ENCODE measurements around the gene EXOC3L2. TPM values are rescaled to one million over a fixed set of nuclear protein-coding genes. Genes with fewer than 3 reads are reported as not detected.
A peak's percentile ranks its signal among the peaks of the same experiment; 100 is the strongest.
"Not testable (repeated sequence)": the region's sequence is repeated elsewhere in the genome, so short reads cannot be mapped to it uniquely, and the experiment has no call there.

EXOC3L2 gene
- total RNA-seq, 1 experiment from 2014 or later = not detected

DNA sequence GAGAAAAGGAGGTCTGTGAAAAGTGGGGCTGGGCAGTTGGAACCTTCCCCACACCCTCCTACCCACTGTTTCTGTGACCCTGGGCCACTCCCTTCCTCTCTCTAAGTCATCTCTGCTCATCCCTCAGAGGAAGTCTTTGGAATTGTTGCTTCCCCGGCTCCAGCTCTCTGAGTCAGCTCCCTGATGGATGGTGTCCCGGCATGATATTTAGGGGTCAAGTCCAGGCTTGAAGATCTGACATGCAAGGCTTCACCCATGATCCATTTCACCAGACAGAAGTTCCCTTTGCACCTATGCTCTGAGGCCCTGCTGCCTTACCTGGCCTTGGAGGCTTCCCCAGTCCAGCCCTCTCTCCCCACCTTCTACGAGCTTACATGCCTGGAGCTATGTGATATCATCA is 13.3 kb downstream of the EXOC3L2 start:
- in situ Hi-C loops (cut with HindIII; ENCODE audit: low sequenced_read_pairs) = loop anchor here (5.0 kb wide), 1 partner anchor 75 kb away; no protein-coding TSS in a partner anchor
- no peak for DNase-seq (ENCODE audit: low spot score)

DNA sequence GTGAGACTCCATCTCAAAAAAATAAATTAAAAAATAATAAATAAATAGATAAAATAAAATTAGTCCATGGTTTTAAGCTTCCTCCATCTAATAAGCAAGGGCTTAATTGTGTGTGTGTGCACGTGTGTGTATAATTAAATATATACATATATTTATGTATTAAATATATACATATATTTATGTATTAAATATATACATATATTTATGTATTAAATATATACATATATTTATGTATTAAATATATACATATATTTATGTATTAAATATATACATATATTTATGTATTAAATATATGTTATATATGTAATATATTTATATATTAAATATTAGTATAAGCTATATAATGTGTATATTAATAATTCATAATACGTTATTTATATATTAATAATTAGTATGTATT is 16.2 kb downstream of the EXOC3L2 start:
- DNase-seq (ENCODE audit: low spot score); in situ Hi-C loops (cut with HindIII; ENCODE audit: low sequenced_read_pairs): not testable (repeated sequence)

DNA sequence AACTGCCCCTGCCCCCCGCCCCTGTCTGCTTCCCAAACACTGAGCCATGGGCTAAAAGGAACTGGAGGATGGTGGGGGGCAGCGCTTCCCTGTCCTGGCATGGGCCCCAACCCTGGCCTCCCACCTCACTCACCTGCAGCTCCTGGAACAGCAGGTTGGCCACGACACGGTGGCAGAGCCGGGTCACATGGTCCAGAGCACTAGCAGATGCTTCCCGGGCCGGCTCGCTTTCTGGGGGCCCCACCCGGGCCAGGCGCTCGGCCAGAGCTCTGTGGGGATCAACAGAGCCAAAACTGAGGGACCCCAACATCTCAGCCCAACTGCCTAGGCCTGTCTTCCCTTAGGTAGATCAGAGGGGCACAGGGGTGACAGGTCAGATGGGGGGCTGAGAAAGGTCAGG is 20.6 kb downstream of the EXOC3L2 start:
- DNase-seq (ENCODE audit: low spot score) = no peak
- in situ Hi-C loops (cut with HindIII; ENCODE audit: low sequenced_read_pairs) = no loop called here

DNA sequence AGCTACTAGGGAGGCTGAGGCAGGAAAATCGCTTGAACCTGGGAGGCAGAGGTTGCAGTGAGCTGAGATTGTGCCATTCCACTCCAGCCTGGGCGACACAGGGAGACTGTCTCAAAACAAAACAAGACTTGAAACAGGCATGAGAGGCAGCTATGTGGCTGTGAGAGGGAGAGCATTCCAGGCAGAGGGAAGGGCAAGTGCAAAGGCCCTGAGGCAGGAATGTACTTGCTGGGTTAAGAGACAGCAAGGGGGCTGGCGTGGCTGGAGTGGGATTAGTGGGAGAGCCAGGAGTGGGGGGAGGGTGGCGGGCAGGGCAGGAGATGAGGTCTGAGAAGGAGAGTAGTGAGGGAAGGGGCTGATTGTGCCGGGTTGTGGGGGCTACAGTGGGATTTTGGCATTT is 21.3 kb downstream of the EXOC3L2 start:
- no peak for DNase-seq (ENCODE audit: low spot score)
- in situ Hi-C loops (cut with HindIII; ENCODE audit: low sequenced_read_pairs) = no loop called here

DNA sequence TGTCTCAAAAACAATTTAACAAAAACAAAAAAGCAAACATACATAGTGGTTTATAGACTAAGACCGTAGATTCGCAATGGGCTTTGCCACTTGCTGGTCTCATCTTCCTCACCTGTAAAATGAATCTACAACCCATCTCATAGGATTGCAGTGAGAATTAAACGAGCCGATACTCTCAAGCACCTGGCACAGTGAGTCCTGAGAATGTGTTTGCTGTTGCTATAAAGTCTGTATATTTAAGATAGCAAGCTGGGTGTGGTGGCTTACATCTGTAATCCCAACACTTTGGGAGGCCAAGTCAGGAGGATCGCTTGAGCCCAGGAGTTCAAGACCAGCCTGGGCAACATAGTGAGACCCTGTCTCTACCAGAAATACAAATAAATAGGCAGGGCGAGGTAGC is 22.5 kb downstream of the EXOC3L2 start:
- DNase-seq (ENCODE audit: low spot score) = no peak
- in situ Hi-C loops (cut with HindIII; ENCODE audit: low sequenced_read_pairs) = no loop called here

DNA sequence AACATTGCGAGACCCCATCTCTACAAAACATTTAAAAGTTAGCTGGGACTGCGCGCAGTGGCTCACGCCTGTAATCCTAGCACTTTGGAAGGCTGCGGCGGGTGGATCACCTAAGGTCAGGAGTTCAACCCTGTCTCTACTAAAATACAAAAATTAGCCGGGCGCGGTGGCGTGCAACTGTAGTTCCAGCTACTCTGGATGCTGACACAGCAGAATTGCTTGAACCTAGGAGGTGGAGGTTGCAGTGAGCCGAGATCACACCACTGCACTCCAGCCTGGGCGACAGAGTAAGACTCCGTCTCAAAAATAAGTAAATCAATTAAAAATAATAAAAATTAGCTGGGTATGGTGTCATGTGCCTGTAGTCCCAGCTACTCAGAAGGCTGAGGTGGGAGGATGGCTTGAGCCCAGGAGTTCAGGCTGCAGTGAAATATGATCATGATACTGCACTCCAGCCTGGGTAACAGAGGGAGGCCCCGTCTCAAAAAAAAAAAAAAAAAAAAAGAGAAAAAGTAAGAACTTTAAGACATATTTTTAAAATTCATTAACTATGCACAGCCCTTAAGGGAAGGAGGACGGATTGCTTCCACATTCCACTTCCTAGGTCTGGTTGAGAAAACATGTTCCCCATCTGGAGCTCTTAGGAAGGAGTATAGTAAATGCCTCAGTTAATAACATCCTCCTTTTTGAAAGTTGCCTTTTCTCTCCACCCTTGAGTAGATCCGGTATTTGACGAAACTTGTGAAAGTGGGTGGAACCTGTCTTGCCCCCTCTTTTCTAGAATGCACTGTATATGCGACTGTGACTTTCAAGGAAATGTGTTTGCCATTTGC is 26.1 kb downstream of the EXOC3L2 start:
- no peak for DNase-seq (ENCODE audit: low spot score)
- in situ Hi-C loops (cut with HindIII; ENCODE audit: low sequenced_read_pairs) = no loop called here

DNA sequence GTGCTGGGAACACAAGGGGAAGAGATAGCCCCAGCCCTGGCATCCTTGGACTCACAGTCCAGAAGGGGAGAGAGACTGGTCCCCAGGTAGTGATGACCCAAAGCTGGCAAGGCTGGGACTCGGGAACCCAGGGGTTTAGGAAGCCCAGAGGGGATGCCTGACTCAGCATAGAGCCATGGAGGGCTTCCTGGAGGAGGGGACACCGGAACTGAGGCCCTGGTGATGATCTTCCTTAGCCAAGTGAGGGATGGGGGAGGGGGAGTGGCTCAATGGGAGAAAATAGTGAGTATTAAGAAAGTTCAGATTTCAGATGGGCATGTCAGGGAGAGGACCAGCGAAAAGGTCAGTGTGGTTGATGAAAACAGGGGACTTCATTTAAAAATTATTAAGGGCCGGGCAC is 26.8 kb downstream of the EXOC3L2 start:
- in situ Hi-C loops (cut with HindIII; ENCODE audit: low sequenced_read_pairs) = no loop called here
- DNase-seq (ENCODE audit: low spot score) = no peak

DNA sequence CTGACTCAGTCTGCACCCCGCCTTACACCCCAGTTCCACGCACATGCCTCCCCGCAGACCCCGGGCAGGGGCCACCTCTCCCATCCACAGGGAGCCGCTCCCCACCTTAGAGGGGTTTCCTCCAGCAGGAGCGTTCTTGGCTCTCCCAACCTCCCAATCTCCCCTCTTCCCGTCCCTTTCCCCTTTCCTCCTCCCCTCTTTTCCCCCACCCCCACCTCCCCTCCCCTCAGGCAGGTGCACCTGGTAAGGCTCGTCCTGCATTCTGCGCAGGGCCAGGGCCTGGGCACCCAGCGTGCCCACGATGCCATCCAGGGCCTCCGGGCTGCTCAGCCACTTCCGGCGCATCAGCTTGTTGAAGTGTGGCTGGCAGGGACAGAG is 27.3 kb downstream of the EXOC3L2 start:
- no peak for DNase-seq (ENCODE audit: low spot score)
- in situ Hi-C loops (cut with HindIII; ENCODE audit: low sequenced_read_pairs) = no loop called here

DNA sequence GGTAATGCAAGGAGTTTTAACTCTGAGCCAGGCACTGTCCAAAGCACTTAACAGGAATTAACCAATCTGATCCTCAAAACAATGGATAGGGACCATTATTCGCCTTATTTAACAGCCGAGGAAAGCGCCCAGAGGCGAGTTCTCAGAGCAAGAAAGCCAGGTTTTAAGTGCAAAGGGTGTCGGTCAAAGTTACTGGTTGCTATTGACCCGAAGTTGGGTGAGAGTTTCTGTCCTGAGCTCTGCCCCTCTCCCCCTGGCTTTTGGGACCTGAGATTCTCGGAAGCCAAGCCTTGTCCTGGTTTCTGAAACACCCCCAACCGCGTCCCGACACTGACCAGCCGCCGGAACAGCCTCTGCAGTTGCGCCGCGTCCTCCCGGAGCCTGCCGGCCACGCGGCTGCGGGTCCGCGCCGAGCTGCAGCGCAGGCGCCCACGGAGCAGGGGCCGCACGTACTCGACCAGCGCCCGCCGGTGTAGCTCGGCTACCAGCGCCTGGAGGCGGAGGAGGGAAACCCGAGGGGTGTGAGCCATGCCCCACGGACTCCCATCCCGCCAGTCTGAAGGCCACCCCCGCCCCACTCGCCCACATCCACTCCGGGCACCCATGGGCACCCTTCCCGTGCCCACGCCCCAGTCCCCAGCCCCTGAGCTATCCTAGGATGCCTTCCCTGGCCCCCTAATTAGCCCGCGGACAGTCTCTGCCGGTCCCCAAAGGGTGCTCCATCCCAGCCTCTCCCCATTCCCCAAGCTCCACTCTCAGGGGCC is 27.8 kb downstream of the EXOC3L2 start:
- no peak for DNase-seq (ENCODE audit: low spot score)

DNA sequence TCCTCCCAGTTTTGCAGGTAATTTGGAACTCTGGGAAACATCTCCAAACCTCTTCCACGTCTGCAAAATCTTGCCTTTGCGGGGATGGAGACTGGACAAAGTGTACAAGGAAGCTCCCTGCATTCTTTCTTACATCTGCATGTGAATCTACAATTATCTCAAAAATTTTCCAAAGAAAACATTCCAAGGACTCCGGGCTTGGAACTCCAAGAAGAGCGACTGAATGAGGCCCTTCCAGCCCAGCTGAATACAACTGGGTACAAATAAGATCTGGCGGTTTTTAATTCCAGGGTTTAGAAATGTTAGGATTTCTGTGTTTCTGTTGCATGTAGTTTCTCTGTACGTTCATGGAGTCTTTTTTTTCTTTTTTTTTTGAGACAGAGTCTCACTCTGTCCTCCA is 28.5 kb downstream of the EXOC3L2 start:
- in situ Hi-C loops (cut with HindIII; ENCODE audit: low sequenced_read_pairs) = no loop called here

More for the DNA sequence above, 27.8 kb downstream of the EXOC3L2 start:
- in situ Hi-C loops (cut with HindIII; ENCODE audit: low sequenced_read_pairs) = no loop called here

DNA sequence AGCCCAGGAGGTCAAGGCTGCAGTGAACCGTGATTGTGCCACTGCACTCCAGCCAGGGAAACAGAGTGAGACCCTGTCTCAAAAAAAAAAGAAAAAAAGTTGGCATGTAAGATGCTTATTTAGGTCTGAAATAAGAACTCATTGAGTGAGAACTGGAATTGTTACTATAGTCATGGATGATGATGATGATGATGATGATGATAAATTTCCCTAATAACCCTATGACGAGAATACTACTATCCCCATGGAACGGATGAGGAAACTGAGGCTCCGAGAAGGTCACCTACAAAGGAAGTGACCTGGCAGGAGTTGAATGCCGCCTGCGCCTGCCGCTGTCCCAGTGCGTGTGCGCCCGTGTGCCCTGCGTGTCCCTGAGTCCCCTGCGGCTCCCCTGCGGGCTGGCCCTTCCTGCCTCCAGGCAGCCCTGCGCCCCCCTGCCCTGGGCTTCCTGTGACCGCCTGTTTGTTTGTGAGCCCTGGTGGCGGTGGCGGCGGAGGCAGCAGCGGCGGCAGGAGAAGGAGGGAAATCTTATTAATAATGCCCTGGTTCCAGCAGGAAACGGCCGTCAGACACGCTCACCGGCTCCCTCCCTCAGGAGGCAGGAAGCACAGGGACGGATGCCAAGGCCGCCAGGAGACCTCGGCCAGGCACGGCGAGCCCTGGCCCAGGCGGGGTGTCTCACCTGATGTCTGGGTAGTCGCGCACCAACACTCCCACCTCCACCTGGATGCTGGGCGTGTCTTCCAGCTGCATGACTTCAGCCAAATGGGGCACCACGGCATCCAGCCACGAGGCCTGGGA is 29.6 kb downstream of the EXOC3L2 start:
- no peak for DNase-seq (ENCODE audit: low spot score)
- in situ Hi-C loops (cut with HindIII; ENCODE audit: low sequenced_read_pairs) = no loop called here

More for the DNA sequence above, 28.5 kb downstream of the EXOC3L2 start:
- DNase-seq (ENCODE audit: low spot score) = no peak

DNA sequence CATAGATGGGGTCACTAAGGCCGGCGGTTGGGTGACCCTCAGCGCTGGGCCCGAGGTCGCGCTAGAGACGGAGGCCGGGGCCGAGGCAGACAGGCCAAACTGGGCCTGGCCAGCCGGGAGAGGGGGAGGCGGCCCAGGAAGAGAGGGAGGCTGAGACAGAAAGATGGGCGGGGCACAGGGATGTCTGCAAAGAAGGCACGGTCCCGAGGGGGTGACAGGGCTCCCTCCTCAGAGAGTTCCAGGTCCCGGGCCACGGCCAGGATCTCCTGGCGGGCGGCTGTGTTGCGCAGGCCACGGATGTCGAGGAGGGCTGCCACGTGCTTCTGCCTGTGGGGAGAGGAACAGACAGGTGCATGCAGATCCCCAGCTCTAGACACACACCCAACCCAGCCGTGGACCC is 32.2 kb downstream of the EXOC3L2 start:
- in situ Hi-C loops (cut with HindIII; ENCODE audit: low sequenced_read_pairs) = no loop called here
- no peak for DNase-seq (ENCODE audit: low spot score)

DNA sequence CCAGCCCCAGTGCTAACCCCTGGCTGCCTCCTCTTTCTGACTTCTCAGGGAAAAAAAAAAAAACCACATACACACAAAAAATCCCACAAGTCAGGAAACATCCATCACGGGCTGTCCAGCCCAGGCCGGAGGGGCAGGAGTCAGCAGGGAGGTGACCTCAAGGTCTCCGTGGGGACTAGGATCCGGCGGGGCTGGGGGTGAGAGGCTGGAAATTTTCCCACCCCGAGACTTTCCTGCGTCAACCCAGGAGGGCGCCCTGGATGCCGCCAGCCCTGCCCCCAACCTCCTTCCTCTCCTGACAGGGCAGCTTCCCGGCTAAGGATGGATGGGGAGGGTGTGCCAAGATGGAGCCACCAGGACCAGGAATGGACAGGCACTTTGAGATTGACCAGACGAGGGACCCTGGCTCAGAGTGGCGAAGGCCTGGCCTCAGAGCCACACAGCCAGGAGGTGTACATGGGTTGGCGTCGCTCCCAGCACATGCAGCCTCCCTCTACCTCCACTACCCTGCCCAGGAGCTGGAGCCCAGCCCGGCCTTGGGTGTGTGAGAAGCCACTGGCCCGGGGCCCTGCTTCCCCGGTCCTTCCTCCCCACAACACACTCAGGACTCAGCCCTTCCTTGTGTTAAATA is 33.3 kb downstream of the EXOC3L2 start:
- DNase-seq (ENCODE audit: low spot score) = no peak

DNA sequence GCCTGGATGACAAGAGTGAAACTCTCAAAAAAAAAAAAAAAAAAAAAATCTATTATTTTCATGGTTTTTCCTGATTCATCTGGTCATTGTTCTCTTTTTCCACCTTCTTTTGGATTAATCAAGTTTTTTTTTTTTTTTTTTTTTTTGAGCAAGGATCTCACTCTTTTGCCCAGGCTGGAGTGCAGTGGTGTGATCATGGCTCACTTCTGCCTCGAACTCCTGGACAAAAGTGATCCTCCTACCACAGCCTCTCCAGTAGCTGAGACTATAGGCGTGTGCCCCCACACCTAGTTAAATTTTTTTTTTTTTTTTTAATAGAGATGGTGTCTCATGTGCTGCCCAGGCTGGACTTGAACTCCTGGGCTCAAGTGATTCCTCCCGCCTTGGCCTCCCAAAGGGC is 38.9 kb downstream of the EXOC3L2 start:
- in situ Hi-C loops (cut with HindIII; ENCODE audit: low sequenced_read_pairs) = no loop called here
- DNase-seq (ENCODE audit: low spot score) = no peak

More for the DNA sequence above, 33.3 kb downstream of the EXOC3L2 start:
- in situ Hi-C loops (cut with HindIII; ENCODE audit: low sequenced_read_pairs) = no loop called here

DNA sequence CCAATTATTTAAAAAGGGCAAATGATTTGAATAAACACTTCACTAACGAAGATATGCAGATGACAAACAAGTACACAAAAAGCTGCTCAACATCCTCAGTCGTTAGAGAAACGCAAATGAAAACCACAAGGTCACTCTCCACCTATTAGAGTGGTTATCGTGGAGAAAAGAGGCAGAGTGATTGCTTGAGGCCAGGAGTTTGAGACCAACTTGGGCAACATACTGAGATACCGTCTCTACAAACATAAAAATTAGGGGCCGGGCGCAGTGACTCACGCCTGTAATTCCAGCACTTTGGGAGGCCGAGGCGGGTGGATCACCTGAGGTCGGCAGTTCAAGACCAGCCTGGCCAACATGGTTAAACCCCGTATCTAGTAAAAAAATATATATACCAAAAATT is 39.4 kb downstream of the EXOC3L2 start:
- in situ Hi-C loops (cut with HindIII; ENCODE audit: low sequenced_read_pairs) = no loop called here
- no peak for DNase-seq (ENCODE audit: low spot score)

DNA sequence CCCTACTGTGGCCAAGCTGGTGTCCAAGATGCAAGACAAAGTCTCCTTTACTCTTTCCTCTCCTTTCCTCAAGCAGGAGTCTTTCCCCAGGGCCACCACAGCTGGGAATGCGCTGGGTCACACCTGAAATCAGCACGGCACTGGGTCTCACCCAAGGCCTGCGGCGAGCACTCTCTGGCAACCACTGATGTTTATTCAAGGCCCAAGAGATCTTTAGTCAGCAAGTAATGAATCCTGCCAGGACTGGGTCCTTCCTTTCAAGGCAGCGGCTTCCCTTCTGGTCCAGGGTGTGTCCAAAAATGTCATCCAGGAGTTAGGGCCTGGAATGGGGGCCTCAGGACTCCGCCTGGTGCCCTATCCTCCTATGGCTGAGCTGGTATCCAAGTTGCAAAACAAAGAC is 42.6 kb downstream of the EXOC3L2 start:
- in situ Hi-C loops (cut with HindIII; ENCODE audit: low sequenced_read_pairs) = no loop called here

DNA sequence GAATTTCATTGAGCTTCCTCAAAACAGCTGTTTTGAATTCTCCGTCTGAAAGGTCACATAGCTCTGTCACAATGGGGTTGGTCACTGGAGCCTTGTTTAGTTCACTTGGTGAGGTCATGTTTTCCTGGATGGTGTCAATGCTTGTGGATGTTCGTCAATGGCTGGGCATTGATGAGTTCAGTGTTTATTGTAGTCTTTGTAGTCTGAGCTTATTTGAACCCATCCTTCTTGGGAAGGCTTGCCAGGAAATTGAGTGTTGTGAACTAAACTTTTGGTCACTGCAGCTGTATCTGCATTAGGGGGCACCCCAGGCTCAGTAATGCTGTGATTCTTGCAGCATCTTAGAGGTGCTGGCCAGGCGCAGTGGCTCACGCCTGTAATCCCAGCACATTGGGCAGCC is 44.6 kb downstream of the EXOC3L2 start:
- peak; percentile 19 for DNase-seq (ENCODE audit: low spot score)
- in situ Hi-C loops (cut with HindIII; ENCODE audit: low sequenced_read_pairs) = no loop called here

More for the DNA sequence above, 42.6 kb downstream of the EXOC3L2 start:
- no peak for DNase-seq (ENCODE audit: low spot score)

DNA sequence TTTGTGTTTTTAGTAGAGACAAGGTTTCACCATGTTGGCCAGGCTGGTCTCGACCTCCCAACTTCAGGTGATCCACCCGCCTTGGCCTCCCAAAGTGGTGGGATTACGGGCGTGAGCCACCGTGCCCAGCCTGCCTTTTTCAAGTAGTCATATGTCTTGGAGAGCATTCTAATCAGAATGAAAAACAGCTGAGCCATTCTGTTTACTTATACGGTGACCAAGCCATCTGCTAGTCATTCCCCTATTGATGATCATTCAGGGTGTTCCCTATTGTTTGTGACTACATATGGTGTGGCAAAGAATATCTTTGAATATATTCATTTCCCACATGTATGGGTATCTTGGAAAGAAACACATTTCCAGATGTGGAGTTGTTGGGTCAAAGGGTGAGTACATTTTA is 49.4 kb downstream of the EXOC3L2 start:
- no peak for DNase-seq (ENCODE audit: low spot score)
- in situ Hi-C loops (cut with HindIII; ENCODE audit: low sequenced_read_pairs) = no loop called here

DNA sequence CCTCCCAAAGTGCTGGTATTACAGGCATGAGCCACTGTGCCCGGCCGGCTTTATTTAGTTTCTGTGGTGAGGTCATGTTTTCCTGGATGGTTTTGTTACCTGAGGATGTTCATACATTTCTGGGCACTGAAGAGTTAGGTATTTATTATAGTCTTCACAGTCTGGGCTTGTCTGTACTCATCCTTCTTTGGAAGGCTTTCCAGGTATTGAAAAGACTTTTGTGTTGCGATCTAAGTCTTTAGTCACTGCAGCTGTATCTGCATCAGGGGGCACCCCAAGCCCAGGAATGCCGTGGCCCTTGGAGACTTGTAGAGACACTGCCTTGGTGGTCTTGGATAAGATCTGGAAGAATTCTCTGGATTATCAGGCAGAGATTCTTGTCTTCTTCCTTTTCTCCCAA is 53.8 kb downstream of the EXOC3L2 start:
- DNase-seq (ENCODE audit: low spot score) = no peak
- in situ Hi-C loops (cut with HindIII; ENCODE audit: low sequenced_read_pairs) = no loop called here
